ENCODE results near the gene ZNF618.
A peak's percentile ranks its signal among the peaks of the same experiment; 100 is the strongest.

Gene ZNF618

GRCh38 chr9:113873446-113873845 lies 2.7 kb upstream of the ZNF618 start:
- no peak overlapping the region for H3K4me3 ChIP-seq (ENCODE audit: low read length)
- no peak for TF ChIP-seq CTCF (conservative IDR thresholded peaks at IDR 0.05; ENCODE audit: low read length)
- DNase-seq (ENCODE audit: low read depth), result no peak

- TF ChIP-seq CTCF (conservative IDR thresholded peaks at IDR 0.05; ENCODE audit: low read length), result no peak
- DNase-seq (ENCODE audit: low read depth), result no peak
- no peak overlapping the region for H3K4me3 ChIP-seq (ENCODE audit: low read length)
Observed at GRCh38 chr9:113873926-113874325, 2.2 kb upstream of the ZNF618 start.

GRCh38 chr9:113875459-113876150 lies 504 bp upstream of the ZNF618 start:
- no peak for TF ChIP-seq CTCF (conservative IDR thresholded peaks at IDR 0.05; ENCODE audit: low read length)
- H3K4me3 ChIP-seq (ENCODE audit: low read length), result peak overlapping the region; percentile 52
- peak; percentile 27 for DNase-seq (ENCODE audit: low read depth)

GRCh38 chr9:113876993-113877368 lies 872 bp downstream of the ZNF618 start:
- TF ChIP-seq CTCF (conservative IDR thresholded peaks at IDR 0.05; ENCODE audit: low read length), result no peak; the same call in 1 of the 2 replicates
- H3K4me3 ChIP-seq (ENCODE audit: low read length), result peak overlapping the region; percentile 76
- no peak for DNase-seq (ENCODE audit: low read depth)

GRCh38 chr9:113879318-113879717 lies 3.2 kb downstream of the ZNF618 start:
- no peak for DNase-seq (ENCODE audit: low read depth)
- TF ChIP-seq CTCF (conservative IDR thresholded peaks at IDR 0.05; ENCODE audit: low read length), result no peak
- H3K4me3 ChIP-seq (ENCODE audit: low read length), result no peak overlapping the region

- TF ChIP-seq CTCF (conservative IDR thresholded peaks at IDR 0.05; ENCODE audit: low read length), result no peak
- DNase-seq (ENCODE audit: low read depth), result no peak
Observed at GRCh38 chr9:113879911-113880310, 3.8 kb downstream of the ZNF618 start.

GRCh38 chr9:113882181-113882580 lies 6.1 kb downstream of the ZNF618 start:
- no peak overlapping the region for H3K4me3 ChIP-seq (ENCODE audit: low read length)
- DNase-seq (ENCODE audit: low read depth), result no peak
- no peak for TF ChIP-seq CTCF (conservative IDR thresholded peaks at IDR 0.05; ENCODE audit: low read length)

More at GRCh38 chr9:113879911-113880310, 3.8 kb downstream of the ZNF618 start:
- no peak overlapping the region for H3K4me3 ChIP-seq (ENCODE audit: low read length)
